NT2/D1 (cell line): Measurements from ENCODE around the gene ANKRD22.

ENCODE experiments used
- SUZ12 ChIP-seq: IDR thresholded peaks from 2 replicates; pipeline ENCODE4 v1.6.1; 2011; ENCODE audit not compliant: insufficient read length, insufficient read depth; ENCODE audit errors: extremely low read depth
- YY1 ChIP-seq: IDR thresholded peaks from 2 replicates; pipeline ENCODE4 v1.6.1; 2011; ENCODE audit not compliant: insufficient read length, insufficient read depth
- ZNF274 ChIP-seq: IDR thresholded peaks from 2 replicates; pipeline ENCODE4 v1.6.1; 2011; ENCODE audit warnings: mild to moderate bottlenecking, low read depth, low read length

- TF ChIP-seq SUZ12 = no peak
- no peak for TF ChIP-seq ZNF274
- TF ChIP-seq YY1 = no peak
These were observed 28.1 kb upstream of the ANKRD22 start, which contains the start of gene STAMBPL1 for GRCh38 chr10:88879534-88880281.
